ENCODE data around the gene ITGA5. TPM values are rescaled to one million over a fixed set of nuclear protein-coding genes. Genes with fewer than 3 reads are reported as not detected.

Gene ITGA5
- total RNA-seq, 1 donor from 2014 or later = 53.5 TPM

DNA sequence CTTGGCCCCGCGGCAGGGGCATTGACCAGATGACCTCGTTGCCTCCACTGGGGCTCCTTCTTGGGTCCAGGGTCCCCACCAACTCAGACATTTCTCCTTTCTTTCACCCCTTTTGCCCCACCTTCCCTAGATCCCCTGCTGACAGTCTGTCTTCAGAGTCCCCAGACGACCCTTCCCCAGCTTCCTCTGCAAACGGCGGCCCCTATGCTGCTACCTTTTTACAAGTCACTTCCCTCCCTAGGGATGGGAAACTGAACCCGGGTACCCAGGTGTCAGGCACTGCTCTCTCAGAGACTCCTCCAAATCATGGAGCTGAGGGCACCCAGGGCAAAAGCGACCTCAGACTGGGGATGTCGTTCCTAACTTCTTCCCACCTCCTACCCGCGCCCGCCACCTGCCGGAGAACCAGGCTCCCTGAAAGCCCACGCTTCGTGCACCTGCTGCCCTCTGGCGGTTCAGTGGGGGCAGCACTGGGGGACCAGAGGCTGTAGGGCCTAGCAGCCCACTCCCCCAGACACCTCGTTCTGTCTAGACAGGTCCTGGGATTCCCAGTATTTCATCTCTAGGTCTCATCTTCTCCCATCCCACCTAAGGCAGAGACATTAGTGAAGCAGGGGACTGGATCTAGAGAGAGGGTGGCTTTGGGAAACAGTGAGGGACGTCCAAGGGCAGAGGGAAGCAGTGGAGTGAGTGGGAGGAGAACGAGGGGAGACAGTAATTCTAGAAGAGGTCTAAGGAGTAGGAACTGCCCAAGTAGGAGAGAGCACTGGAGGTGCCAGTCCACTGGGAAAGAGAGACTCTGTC, 39.5 kb downstream of the ITGA5 start:
- peak; percentile 95 for DNase-seq (ENCODE audit: missing footprints)
- peak; percentile 83 for ATAC-seq
- intact Hi-C loops (cut with DNase I) = loop anchor here (1.0 kb wide), 1 partner anchor 11 kb away; no protein-coding TSS in a partner anchor

DNA sequence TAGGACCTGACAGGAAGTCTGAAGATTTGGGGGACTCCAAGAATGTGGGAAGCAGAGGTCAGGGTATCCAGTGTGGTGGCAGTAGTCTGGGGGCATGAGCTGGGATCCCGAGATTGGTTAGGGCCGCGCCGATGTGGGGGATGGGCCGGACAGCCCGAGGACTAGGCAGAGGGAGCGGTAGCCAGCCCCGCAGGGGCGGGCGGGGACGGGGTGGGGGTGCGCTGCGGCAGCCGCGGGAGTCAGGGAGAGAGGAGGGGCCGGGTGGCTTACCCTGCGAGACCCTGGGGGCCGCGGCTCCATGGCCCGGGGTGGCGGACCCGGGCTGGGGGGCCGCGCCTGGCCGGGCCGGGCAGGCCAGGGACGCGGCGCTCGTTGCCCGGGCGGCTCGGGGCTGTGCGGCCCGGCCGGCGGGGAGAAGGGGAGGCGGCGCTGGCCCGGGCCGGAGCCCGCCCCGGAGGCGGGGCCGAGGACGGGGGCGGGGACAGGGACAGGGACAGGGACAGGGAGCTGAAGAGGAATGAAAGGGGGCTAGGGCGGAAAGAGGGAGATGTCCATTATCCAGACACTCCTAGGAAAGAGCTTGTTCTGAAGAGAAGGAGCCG, 40.2 kb downstream of the ITGA5 start:
- no peak for DNase-seq (ENCODE audit: missing footprints)
- peak; percentile 88 for ATAC-seq
- intact Hi-C loops (cut with DNase I) = loop anchor here (1.0 kb wide), 1 partner anchor 11 kb away; no protein-coding TSS in a partner anchor

DNA sequence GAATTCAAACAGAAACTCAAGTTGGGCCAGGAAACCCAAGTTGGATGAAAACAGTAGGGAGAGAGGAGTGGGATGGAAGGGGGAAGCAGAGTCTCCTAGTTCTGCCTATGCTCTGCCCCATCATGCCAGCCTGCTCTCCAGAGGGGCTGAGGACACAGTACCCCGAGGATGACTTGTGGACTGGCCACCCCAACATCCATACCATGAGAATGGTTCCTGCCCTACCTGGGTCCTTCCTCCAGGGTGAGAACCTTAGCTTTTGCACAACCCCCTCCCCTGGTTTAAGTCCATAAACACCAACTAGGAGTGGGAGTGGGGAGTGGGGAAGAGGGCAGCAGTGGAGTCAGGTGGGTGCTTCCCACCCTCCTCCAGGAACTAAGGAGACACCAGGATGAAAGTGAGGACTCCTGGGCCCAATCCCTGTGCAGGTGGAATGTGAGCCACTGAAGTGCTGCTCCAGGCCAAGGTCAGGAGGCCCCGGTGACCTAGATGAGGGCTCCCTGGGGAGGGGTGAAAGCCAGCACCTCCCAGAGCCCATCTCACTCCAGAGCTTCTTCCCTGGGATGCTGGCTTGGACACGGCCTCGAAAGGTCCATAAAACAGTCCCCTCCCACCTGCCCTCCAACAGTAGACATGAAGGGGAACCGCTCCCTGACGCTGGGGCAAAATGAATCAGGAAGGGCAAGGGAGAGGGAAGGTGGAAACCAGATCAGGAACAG, 41.1 kb downstream of the ITGA5 start:
- ATAC-seq = no peak

DNA sequence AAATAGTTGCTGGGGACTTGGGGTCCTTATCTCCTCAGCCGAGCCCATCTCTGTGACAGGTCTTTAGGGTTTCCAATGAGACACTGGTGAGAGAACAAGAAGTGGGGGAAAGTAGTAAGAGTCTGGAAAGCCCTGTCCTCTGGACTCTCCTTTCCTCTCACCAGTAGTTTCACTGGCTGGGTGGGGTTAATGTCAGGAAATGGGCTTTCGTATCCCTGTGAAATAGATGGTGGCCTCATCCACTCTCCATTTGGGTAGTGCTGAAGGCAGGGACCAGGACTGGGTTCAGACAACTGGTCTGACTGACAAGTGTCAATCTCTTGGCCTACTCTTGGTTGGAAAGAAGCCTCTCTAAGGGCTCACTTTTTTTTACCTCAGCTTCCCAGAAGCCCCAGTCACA, 42.1 kb downstream of the ITGA5 start:
- intact Hi-C loops (cut with DNase I) = no loop called here

More for the DNA sequence above, 41.1 kb downstream of the ITGA5 start:
- intact Hi-C loops (cut with DNase I) = no loop called here
- no peak for DNase-seq (ENCODE audit: missing footprints)

DNA sequence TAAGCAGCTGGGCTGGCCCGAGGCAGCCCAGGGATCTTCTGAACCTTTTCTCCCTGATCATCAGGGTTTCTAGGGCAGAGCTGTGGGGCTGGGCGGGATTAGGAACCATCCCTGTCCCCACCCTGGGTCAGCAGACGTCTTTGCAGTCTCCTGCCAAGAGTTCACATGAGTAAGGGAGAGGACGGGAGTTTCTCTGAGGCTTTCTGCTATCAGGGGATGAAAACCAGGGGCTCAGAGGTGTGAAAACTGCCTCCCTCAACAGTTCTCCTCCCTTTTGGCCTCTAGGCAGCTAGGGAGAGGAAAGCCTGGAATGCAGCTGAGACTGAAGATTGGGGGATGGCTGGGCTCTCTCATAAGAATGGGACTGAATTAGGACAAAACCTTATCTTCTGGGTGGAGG, 42.5 kb downstream of the ITGA5 start:
- peak; percentile 22 for ATAC-seq

More for the DNA sequence above, 42.1 kb downstream of the ITGA5 start:
- DNase-seq (ENCODE audit: missing footprints) (no peak), ATAC-seq (no peak)

DNA sequence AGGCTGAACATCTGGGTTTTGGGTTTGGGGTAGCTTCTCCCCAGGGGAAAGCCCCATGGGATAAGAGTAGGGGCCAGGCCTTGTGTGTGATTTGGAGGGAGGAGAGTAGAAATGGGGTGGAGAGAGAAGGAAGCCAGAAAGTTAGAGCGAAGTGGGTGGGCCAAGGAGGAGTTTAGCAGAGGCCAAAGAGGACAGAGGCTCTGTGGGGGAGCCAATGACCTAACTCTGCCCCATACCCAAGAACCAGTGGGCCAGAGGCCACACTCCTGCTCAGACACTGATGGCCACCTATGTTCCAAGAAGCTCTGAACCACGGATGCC, 43.8 kb downstream of the ITGA5 start:
- ATAC-seq (no peak), DNase-seq (ENCODE audit: missing footprints) (no peak)
- intact Hi-C loops (cut with DNase I) = no loop called here

More for the DNA sequence above, 42.5 kb downstream of the ITGA5 start:
- intact Hi-C loops (cut with DNase I) = no loop called here
- no peak for DNase-seq (ENCODE audit: missing footprints)

DNA sequence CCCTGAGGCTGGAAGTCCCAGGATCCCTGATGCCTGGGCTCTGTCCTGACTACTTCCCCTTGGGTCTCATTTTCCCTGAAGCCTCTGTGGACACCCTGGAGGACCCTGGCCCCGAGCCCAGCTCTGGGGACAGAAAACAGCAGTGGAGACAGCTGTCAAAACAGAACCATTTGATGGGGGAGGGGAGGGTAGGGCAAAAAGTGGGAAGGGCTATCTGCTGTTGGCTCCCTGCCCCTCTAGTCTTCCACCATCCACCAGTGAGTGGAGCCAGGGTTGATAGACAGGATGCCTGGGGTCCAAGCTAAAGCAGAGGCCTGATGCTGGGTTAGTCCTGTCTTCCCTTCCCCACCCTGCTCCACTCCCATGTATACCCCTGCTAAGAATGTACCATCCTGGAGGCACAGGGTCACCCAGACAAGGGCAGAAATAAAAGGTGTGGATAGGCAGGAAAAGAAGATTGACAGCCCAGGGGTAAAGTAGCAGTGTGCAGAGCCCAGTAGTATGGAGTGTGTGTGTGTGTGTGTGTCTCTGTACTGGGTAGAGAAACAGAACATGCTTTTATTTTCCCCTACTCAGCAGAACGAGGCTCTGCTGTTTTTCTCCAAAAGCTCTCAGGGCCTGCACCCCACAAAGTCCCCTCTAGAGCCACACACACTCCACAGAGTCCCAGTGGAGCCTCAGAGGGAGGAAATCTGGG, 44.4 kb downstream of the ITGA5 start:
- intact Hi-C loops (cut with DNase I) = no loop called here
- no peak for ATAC-seq
- no peak for DNase-seq (ENCODE audit: missing footprints)

DNA sequence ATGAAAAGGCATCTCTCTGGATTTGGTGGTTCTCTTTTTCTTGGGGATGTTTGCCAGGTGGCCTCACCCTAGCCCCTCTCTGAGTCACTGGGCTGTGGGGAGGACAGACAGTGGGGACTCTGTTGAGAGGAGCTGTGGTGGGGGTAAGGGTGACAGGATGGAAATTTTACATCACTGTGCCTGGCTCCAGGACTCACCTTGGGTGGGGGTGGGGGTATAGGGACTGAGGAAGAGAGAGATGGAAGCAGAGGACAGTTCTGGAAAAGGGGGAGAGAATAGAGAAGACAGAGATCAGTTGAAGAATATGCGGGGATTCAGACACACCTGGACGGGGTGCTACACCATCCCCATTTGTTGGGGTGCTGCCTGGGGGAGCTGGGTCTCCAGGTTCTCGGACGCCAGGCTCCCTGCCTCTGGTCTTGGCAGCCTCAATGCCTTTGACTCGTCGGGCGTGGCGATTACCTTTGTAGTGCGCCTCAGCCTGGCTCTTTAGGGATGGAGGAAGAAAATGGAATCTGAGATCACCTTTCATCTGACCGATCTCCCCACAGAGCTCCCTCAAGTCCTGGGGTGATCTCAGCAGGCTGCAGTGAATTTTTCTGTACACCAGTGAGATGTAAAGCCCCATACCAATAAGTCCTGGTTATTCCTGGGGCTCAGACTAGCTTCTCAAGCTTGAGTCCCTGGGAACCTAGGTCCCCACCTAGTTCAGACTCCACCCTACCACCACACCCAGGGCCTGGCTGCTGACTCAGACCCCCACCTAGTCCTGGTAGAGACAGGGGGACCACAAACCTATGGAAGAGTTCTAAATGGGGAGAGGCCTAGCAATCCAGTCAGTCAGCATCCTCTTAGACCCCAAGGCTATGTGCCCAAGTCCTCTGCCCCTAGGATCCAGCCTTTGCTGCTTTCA, 45.2 kb downstream of the ITGA5 start:
- DNase-seq (ENCODE audit: missing footprints) (no peak), ATAC-seq (no peak)
- intact Hi-C loops (cut with DNase I) = no loop called here

DNA sequence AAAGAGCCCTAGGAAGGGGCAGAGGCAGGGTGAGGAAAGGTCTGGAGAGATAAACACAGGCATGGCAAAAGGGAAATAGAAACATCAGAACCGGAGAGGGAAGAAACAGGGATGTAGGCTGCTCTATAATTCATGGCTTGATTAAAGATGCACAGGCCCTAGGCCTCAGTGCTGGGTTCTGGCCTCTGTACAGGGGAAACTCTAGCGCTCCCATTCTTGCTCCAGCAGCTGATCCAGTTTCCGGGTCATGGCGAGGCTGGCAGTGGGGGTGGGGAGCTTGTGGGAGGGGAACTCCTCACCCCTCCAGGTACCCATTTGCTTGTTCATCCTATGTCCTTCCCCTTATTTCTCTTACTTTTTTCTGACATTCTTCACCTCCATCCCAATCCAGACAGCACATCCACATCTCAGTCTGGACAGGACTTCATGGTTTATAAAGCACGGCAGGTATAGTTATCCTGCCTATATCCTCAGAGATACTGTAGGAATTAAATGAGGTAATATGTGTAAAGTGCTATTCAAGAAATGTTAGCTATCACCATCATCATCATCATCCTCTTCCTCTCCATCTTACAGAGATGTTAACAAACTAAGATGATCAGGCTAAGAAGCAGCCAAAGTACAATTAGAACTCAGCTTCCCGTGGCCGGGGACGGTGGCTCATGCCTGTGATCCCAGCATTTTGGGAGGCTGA, 46.8 kb downstream of the ITGA5 start:
- ATAC-seq = no peak
- intact Hi-C loops (cut with DNase I) = no loop called here
- DNase-seq (ENCODE audit: missing footprints) = no peak

DNA sequence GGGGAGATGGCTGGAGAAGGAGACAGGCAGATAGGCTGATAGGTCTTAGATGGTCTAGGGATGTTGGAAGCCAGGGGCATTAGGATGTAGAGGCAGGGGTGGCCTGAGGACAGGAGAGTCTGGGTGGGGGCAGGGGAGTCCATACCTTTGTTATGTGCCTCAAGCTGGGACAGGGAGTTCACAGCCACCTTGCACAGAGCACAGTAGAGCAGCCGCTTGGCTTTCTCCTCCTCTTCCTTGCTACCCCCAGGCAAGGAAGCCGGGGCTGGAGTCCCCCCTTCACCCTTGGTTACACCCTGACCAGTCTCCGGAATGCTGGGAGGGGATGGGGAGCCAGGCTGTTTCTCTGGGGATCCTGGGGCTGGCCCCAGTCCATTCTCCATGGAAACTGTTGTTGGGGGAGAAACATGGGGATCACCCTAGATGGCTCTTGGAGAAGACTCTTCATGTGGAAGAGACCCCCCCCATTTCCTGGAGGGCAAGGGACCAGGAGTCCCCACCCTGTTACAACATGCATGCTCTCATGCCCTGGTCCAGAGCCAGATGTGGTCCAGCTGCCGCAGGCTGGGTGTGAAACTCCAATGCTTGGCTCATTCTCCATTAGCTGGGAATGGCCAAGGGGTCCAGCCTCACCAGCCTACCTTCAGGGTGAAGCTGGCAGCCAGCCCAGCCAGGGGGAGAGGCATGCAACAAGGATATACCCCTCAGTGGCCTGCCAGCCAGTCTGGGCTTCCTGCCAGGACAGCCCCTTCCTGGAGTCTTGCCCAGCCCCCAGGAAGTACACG, 47.5 kb downstream of the ITGA5 start:
- ATAC-seq = peak; percentile 30

DNA sequence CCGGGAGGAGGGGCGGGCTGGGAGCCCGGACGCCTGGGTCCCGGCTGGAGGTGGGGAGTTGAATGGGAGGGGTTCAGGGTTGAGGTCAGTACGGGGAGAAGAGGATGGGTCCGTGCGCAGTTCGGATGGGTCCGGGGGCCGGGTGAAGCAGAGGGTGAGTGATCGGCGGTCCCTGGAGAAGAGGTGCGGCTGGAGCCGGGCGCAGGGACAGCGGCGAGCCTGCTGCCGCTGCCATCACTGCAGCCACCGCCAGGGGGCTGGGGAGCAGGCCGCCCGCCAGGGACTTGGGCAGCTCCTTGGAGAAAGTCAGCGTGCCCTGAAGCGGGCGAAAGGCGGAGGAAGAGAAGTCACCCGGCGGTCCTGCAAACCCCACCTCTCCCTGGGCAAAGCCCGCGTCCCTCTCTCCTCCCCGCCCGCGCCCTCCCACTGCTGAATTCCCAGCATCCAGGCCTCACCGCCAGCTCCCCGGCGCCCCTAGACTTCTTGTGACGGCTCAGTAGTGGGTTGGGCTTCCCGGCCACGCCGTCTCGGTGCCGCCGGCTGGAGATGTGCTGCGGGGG, 48.8 kb downstream of the ITGA5 start:
- intact Hi-C loops (cut with DNase I) = no loop called here
- DNase-seq (ENCODE audit: missing footprints) (peak; percentile 88), ATAC-seq (peak; percentile 58)

More for the DNA sequence above, 47.5 kb downstream of the ITGA5 start:
- peak; percentile 82 for DNase-seq (ENCODE audit: missing footprints)
- intact Hi-C loops (cut with DNase I) = no loop called here

DNA sequence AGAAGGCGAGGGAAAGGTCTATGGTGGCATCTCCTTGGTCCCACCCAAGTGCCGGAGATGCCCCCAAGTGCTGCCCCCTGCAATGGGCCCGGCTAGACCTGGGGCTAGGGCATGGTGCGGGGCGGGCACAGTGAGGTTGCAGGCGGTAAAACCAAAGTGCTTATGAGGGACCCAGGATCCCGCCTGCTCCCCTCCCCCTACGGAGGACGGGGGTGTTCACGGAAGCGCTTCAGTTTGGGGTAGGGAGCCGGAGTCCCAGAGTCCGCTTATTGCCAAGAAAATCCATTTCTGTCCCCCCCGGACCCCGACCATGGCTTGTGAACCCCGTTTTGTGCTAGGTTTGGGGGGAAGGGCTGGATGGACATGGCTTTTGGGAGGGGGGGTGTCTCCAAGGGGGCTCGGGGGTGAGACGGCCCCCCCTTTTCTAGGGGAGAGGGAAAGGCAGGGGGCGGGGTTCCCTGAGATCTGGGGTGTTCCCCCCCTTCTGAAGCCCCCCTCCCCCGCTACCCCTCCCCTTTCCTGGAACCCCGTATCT, 49.4 kb downstream of the ITGA5 start:
- DNase-seq (ENCODE audit: missing footprints) = no peak
- no peak for ATAC-seq
- intact Hi-C loops (cut with DNase I) = loop anchor here (5.0 to 10.0 kb wide), 2 partner anchors 87 to 365 kb away; partner anchors contain the start of genes CBX5, HNRNPA1, HOXC8 and HOXC9

DNA sequence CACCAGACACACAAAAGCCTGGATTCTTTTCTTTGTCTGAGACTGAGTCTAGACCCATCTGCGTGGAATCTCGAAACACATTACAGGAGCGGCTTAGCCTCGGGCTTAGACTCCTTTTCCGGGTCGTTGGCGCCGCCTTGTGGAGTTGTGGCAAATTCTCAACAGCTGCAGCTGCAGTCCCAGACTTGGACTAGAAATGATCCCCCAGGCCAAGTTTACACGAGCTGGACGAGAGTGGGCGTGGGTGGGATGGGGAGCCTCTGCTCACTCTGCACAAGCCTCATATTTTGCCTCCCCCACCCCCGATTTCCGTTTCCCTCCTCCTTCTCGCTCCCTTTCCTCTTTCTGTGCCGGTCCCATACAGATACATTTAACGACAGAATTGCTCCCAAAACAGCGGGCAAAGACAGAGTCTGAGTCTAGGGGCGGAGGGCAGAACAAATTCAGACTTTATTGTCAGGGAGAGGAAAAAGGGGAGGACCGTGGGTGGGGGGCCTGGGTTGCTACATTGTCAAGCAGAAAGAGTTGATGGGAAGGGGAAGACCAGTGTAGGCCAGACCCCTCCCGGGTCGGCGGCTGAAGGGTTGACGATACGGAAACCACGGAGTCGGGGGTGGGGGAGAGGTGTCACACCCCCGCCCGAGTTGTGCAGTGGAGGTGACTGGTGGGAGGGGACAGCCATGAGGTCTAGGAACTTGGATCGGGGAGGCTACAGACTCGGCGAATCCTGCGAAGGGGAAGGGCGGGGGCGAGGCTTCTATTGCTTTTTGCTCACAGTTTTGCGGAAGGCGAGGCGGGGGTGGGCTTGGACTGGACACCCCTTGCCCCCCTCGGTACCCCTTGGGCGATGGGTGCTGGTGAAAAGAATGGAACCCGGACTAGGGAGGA, 50.1 kb downstream of the ITGA5 start:
- intact Hi-C loops (cut with DNase I) = loop anchor here (1.0 to 10.0 kb wide), 3 partner anchors 10 to 364 kb away; partner anchors contain the start of genes CBX5, HNRNPA1, HOXC8 and HOXC9
- peak; percentile 94 for DNase-seq (ENCODE audit: missing footprints)
- ATAC-seq = peak; percentile 62

DNA sequence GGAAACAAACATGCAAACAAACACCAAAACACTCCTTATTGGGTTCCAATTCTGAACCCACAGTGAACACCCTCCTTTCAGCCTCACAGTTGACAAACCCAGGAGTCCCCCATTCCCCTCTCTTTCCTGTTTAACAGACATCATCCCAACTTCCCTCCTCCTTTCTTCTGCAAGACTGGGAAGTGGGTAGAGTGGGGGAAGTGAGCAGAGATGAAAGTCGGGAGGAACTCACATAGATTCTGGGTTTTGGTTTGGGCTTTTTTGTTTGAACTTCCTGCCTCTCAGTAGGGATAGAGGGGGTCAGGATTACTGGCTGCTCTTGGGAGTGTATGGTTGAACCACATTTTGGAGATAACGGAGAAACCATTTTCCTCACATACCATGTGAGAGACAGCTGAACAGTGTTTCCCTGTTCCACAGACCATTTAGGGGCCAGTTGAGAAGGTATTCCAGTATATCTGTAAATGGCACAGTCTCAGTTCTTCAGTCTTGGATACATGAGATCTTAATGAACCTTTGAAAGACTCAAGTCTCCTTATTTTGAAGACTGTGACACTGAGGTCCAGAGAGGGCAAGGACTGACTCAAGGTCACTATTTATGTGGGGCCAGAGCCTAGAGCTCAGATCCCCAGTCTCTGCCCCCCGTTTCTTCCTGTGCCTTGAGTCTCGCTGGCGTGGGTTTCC, 50.9 kb downstream of the ITGA5 start:
- DNase-seq (ENCODE audit: missing footprints) (no peak), ATAC-seq (no peak)
- intact Hi-C loops (cut with DNase I) = loop anchor here (1.0 to 10.0 kb wide), 3 partner anchors 11 to 363 kb away; partner anchors contain the start of genes CBX5, HNRNPA1, HOXC8 and HOXC9

All from Right ventricle myocardium inferior (tissue), 1 donor.